Skeletal muscle tissue (tissue), 4 donors: ENCODE data around the gene NSUN7. TPM values are rescaled to one million over a fixed set of nuclear protein-coding genes. Genes with fewer than 3 reads are reported as not detected.
A peak's percentile ranks its signal among the peaks of the same experiment; 100 is the strongest.

ENCODE experiments used
- H3K27ac ChIP-seq: one replicate; pipeline ENCODE4 v1.7.0; 2013; ENCODE audit warnings: mild to moderate bottlenecking, low read depth, low read length, inconsistent platforms
- H3K27me3 ChIP-seq, 3 donors: one replicate each; pipeline ENCODE4 v1.7.0; 2013; ENCODE audit warnings: low read length in 3 of 3; ENCODE audit not compliant: control insufficient read depth in 3 of 3, insufficient read depth in 3 of 3
- H3K36me3 ChIP-seq, 3 donors: one replicate each; pipeline ENCODE4 v1.7.0; 2013; ENCODE audit warnings: low read length in 3 of 3; ENCODE audit not compliant: control insufficient read depth in 3 of 3, insufficient read depth in 3 of 3
- H3K4me1 ChIP-seq, 3 donors: one replicate each; pipeline ENCODE4 v1.7.0; 2013; ENCODE audit warnings: low read length in 3 of 3, mild to moderate bottlenecking in 3 of 3; ENCODE audit not compliant: control insufficient read depth in 3 of 3, insufficient read depth in 3 of 3
- H3K4me3 ChIP-seq, 3 donors: one replicate each; pipeline ENCODE4 v1.7.0; 2013; ENCODE audit warnings: low read length in 3 of 3
- H3K9ac ChIP-seq, 3 donors: one replicate each; pipeline ENCODE4 v1.7.0; 2013; ENCODE audit warnings: low read length in 3 of 3, mild to moderate bottlenecking in 3 of 3, moderate library complexity in 2 of 3, low read depth in 1 of 3
- H3K9me3 ChIP-seq, 3 donors: one replicate each; pipeline ENCODE4 v1.7.0; 2013; ENCODE audit warnings: low read length in 3 of 3; ENCODE audit not compliant: control insufficient read depth in 3 of 3
- total RNA-seq: library from RNA; depleted of rRNA; stranded (reverse); fragments of >200 nt; gene quantifications from one replicate; pipeline ENCODE4 v1.2.3, GENCODE V29; 2014
- donor health status: Osteomylitis.

NSUN7 gene
- total RNA-seq, 1 donor from 2014 or later, result 2.6 TPM

- Histone ChIP-seq H3K4me3 (no peak overlapping the region), H3K27me3 (peaks cover 3 to 7% (median 5%) of the 10 kb centered on the region in 3 donors), H3K36me3 (no peaks in the 10 kb centered on the region), H3K27ac (no peak overlapping the region), H3K9ac (no peak overlapping the region), H3K4me1 (peaks cover under 1 to 2% (median 1%) of the 10 kb centered on the region in 3 donors), H3K9me3 (no peaks in the 10 kb centered on the region)
Measured at GRCh38 chr4:40755616-40756015, 5.9 kb downstream of the NSUN7 start.

DNA sequence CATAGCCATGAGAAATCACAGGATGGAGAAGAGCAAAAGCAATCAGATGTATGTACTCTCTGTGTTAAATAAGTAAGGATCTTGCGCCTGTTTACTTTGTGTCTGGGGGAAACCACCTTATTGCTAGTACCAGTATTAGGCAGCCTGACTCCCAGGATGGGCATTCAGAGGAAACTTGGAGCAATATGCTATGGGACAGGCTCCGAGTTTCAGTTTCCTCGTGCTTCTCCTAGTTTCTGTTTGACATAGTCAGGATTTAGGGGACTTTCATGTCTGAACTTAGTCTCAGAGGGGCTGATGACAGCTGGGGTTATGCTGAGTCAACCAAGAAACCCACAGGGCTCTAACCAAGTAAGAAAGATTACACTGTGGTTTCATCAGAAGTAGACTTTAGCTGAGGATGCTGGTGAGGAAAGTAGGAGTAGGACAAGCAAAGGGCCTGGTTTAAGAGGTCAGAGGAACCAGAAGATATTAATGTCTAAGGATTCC lies 13.5 kb downstream of the NSUN7 start:
- no peaks in the 10 kb centered on the region for H3K9me3 ChIP-seq
- no peaks in the 10 kb centered on the region for H3K4me1 ChIP-seq
- H3K36me3 ChIP-seq, result no peaks in the 10 kb centered on the region
- no peaks in the 10 kb centered on the region for H3K27me3 ChIP-seq
- no peak overlapping the region for H3K4me3 ChIP-seq
- H3K9ac ChIP-seq, result no peak overlapping the region
- H3K27ac ChIP-seq, result no peak overlapping the region

- H3K27me3 ChIP-seq, result no peaks in the 10 kb centered on the region
- H3K9ac ChIP-seq, result peak overlapping the region in 1 of 3 donors; percentile 5
- no peaks in the 10 kb centered on the region for H3K36me3 ChIP-seq
- no peak overlapping the region for H3K27ac ChIP-seq
- no peaks in the 10 kb centered on the region for H3K9me3 ChIP-seq
- H3K4me1 ChIP-seq, result no peaks in the 10 kb centered on the region
- no peak overlapping the region for H3K4me3 ChIP-seq
Measured at GRCh38 chr4:40769266-40769665, 19.5 kb downstream of the NSUN7 start.

- Histone ChIP-seq H3K27me3 (no peaks in the 10 kb centered on the region), H3K4me3 (no peak overlapping the region), H3K9me3 (peaks cover 0 to 3% (median 0%) of the 10 kb centered on the region in 3 donors), H3K4me1 (no peaks in the 10 kb centered on the region), H3K27ac (no peak overlapping the region), H3K36me3 (no peaks in the 10 kb centered on the region), H3K9ac (no peak overlapping the region)
Measured at GRCh38 chr4:40778090-40778489, 28.3 kb downstream of the NSUN7 start.

DNA sequence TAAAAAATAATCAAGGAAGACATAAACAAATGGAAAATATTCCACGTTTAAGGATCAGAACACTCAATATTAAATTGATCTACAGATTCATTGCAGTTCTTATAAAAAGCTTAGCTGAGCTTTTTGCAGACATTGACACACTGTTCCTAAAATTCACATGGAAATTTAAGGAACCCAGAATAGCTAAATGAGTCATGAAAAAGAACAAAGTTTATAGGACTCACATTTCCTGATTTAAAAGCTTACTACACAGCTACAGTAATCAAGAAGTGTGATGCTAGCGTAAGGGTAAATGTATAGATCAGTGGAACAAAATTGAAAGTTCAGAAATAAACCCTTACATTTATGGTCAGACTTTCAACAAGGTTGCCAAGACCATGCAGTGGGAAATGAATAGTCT lies 33.1 kb downstream of the NSUN7 start:
- Histone ChIP-seq H3K9me3 (peaks cover 0 to 3% (median 0%) of the 10 kb centered on the region in 3 donors), H3K36me3 (no peaks in the 10 kb centered on the region), H3K9ac (no peak overlapping the region), H3K4me3 (no peak overlapping the region), H3K27me3 (no peaks in the 10 kb centered on the region), H3K4me1 (no peaks in the 10 kb centered on the region), H3K27ac (no peak overlapping the region)

GRCh38 chr4:40785727-40786126 lies 36.0 kb downstream of the NSUN7 start:
- H3K9ac ChIP-seq, result no peak overlapping the region
- no peak overlapping the region for H3K27ac ChIP-seq
- H3K9me3 ChIP-seq, result no peaks in the 10 kb centered on the region
- no peak overlapping the region for H3K4me3 ChIP-seq
- no peaks in the 10 kb centered on the region for H3K36me3 ChIP-seq
- no peaks in the 10 kb centered on the region for H3K27me3 ChIP-seq
- no peaks in the 10 kb centered on the region for H3K4me1 ChIP-seq

- Histone ChIP-seq H3K4me1 (no peaks in the 10 kb centered on the region), H3K27me3 (no peaks in the 10 kb centered on the region), H3K9me3 (no peaks in the 10 kb centered on the region), H3K27ac (no peak overlapping the region), H3K36me3 (no peaks in the 10 kb centered on the region), H3K4me3 (no peak overlapping the region), H3K9ac (no peak overlapping the region)
Measured at GRCh38 chr4:40788331-40788730, 38.6 kb downstream of the NSUN7 start.

- Histone ChIP-seq H3K4me1 (no peaks in the 10 kb centered on the region), H3K9ac (no peak overlapping the region), H3K27ac (no peak overlapping the region), H3K36me3 (no peaks in the 10 kb centered on the region), H3K27me3 (no peaks in the 10 kb centered on the region), H3K4me3 (no peak overlapping the region), H3K9me3 (no peaks in the 10 kb centered on the region)
Measured at GRCh38 chr4:40789031-40789430, 39.3 kb downstream of the NSUN7 start.

GRCh38 chr4:40789771-40790170 lies 40.0 kb downstream of the NSUN7 start:
- no peaks in the 10 kb centered on the region for H3K27me3 ChIP-seq
- H3K4me3 ChIP-seq, result no peak overlapping the region
- H3K9ac ChIP-seq, result no peak overlapping the region
- H3K27ac ChIP-seq, result no peak overlapping the region
- H3K9me3 ChIP-seq, result no peaks in the 10 kb centered on the region
- no peaks in the 10 kb centered on the region for H3K36me3 ChIP-seq
- no peaks in the 10 kb centered on the region for H3K4me1 ChIP-seq

DNA sequence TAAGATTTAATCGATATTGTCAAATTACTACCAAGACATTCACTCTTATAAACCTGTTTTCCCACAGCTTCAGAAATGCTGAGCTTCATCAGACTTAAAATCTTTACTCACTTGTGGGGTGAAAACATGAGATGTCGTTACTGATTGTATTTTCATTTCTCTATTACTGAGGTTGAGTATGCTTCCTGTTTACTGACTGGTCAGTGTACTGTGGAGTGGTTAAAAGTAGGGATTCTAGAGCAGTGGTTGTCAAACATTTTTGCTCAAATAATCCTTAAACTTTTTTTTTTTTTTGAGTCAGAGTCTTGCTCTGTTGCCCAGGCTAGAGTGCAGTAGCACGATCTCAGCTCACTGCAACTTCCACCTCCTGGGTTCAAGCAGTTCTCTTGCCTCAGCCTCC lies 50.3 kb downstream of the NSUN7 start:
- no peak overlapping the region for H3K4me3 ChIP-seq
- no peaks in the 10 kb centered on the region for H3K9me3 ChIP-seq
- no peaks in the 10 kb centered on the region for H3K36me3 ChIP-seq
- no peak overlapping the region for H3K27ac ChIP-seq
- H3K9ac ChIP-seq, result no peak overlapping the region
- H3K4me1 ChIP-seq, result no peaks in the 10 kb centered on the region
- no peaks in the 10 kb centered on the region for H3K27me3 ChIP-seq

DNA sequence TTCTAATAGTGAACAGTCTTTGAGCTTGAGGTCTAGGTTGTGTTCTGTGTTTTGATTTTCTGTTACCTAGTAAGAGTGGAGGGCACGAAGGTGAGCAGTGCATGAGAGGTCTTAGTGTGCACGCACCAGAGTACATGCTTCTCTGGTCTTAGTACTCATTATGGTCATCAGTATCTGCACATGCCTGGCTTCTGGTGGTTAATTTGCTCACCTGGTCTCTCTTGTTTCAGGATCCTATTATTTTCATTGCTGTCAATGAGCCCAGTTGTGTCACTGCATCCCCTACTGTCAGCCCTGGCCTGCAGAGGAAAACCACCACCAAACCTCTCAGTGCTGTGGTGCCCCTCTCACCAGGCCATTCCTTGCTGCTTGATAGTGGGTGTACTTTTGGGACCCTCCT lies 54.8 kb downstream of the NSUN7 start:
- no peaks in the 10 kb centered on the region for H3K4me1 ChIP-seq
- no peak overlapping the region for H3K27ac ChIP-seq
- no peak overlapping the region for H3K4me3 ChIP-seq
- no peaks in the 10 kb centered on the region for H3K9me3 ChIP-seq
- no peak overlapping the region for H3K9ac ChIP-seq
- no peaks in the 10 kb centered on the region for H3K27me3 ChIP-seq
- H3K36me3 ChIP-seq, result no peaks in the 10 kb centered on the region
